GM18951 (cell line): Measurements from ENCODE around the gene LOXL1.
"Not testable (repeated sequence)": the region's sequence is repeated elsewhere in the genome, so short reads cannot be mapped to it uniquely, and the experiment has no call there.

Experiments
- POLR2A ChIP-seq: IDR thresholded peaks from 4 replicates; pipeline ENCODE4 v1.6.1; 2011; ENCODE audit warnings: mild to moderate bottlenecking; ENCODE audit not compliant: insufficient read length, insufficient read depth; ENCODE audit errors: extremely low read depth
- in situ Hi-C: fragments of 300-500 bp; cut with MboI; formaldehyde crosslinking; loops from one replicate; pipeline ENCODE4 v1.12.0; 2022; ENCODE audit warnings: low sequenced_read_pairs, mixed read lengths, inconsistent platforms; ENCODE audit not compliant: unreplicated experiment

LOXL1 gene

DNA sequence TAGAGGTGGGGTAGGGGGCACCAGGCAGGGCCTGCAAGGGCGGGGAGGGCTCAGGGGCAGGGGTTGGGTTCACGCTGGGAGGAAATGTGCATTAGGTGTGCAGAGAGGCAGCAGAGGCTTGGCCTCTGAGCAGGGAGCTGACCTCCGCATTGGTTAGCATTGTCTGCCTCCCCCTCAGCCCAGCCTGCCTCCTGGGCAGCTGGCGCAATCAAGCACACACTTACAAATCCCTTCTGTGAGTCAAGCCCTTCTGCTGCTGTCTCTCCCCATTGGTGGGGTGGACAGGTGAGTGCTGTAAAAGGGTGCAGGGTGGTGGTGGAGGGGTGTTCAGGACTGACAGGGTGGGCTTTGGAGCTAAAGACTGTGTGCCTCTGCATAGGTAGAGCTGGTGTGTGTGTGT, 9.3 kb downstream of the LOXL1 start:
- in situ Hi-C loops = no loop called here

DNA sequence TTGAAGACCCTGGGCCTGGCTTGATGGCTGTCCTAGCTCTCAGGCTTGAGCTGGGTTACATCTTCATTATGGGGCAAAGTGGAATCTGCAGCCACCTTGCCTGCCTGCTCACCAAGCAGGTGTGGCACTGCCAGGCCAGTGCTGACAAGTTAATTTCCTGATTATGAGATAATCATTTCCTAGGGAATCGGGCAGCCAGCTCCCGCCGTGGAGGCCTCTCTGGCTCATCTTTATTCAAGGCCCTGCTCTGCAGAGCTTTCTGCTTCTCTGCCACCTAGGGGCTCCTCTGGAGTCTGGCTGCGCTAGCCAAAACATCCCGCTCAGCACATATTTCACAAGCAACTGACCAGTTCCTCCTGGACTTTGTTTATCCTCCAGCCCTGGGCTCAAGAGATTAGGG, 9.9 kb downstream of the LOXL1 start:
- TF ChIP-seq POLR2A = no peak
- in situ Hi-C loops = no loop called here

More for the DNA sequence above, 9.3 kb downstream of the LOXL1 start:
- no peak for TF ChIP-seq POLR2A

DNA sequence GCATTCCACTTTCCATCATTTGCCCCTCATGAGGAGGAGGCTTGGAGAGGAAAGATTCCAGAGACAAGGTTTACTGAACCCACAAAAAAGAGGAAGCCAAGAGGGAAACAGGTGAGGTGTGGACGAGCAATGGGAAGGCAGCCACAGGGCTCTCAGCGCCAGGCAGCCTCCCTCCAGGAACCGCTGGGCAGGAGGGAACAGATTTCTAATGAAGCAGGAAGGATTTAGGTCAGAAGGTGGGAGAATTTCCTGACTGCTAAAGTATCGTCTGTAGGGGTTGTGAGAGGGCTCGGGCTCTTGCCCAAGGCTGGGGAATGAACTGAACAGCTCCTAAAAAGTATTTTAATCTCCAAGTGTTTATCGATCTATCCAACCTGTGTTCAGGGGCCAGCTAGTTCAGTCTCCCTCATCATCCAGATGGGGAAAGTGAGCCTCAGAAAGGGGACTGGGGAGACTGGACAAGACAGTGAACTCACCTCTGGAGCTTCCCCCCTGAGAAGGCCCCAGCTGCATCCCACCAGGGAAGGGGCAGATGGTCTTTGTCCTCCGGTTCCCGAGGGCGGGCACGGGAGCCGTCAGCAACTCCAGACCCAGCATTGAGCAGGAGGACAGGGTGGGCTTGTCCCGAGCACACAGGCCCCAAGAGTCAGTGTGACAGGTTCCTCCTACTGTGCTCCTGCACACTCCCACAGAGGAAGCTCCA, 10.5 kb downstream of the LOXL1 start:
- in situ Hi-C loops = no loop called here
- no peak for TF ChIP-seq POLR2A

GRCh38 chr15:73937296-73937695, 11.0 kb downstream of the LOXL1 start:
- in situ Hi-C loops = no loop called here
- TF ChIP-seq POLR2A = no peak

DNA sequence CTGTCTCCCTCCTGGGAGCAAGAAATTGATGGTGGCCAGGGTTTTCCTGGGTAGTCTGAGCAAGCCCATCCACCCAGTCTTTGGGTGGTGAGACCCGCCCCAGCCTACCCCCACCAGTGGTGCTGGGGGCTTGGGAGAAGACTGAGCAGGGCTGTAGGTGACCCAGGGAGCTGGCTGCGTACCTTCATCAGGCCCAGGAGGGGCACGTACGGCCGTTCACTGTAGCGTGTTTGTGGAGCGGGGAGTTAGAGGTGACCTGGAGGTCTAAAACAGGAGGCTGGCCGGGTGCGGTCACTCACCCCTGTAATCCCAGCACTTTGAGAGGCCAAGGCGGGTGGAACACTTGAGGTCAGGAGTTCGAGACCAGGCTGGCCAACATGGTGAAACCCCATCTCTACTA, 11.5 kb downstream of the LOXL1 start:
- TF ChIP-seq POLR2A = no peak
- in situ Hi-C loops = no loop called here

GRCh38 chr15:73938516-73938915, 12.3 kb downstream of the LOXL1 start:
- in situ Hi-C loops = not testable (repeated sequence)

GRCh38 chr15:73939138-73939537, 12.9 kb downstream of the LOXL1 start:
- TF ChIP-seq POLR2A = no peak
- in situ Hi-C loops = no loop called here

DNA sequence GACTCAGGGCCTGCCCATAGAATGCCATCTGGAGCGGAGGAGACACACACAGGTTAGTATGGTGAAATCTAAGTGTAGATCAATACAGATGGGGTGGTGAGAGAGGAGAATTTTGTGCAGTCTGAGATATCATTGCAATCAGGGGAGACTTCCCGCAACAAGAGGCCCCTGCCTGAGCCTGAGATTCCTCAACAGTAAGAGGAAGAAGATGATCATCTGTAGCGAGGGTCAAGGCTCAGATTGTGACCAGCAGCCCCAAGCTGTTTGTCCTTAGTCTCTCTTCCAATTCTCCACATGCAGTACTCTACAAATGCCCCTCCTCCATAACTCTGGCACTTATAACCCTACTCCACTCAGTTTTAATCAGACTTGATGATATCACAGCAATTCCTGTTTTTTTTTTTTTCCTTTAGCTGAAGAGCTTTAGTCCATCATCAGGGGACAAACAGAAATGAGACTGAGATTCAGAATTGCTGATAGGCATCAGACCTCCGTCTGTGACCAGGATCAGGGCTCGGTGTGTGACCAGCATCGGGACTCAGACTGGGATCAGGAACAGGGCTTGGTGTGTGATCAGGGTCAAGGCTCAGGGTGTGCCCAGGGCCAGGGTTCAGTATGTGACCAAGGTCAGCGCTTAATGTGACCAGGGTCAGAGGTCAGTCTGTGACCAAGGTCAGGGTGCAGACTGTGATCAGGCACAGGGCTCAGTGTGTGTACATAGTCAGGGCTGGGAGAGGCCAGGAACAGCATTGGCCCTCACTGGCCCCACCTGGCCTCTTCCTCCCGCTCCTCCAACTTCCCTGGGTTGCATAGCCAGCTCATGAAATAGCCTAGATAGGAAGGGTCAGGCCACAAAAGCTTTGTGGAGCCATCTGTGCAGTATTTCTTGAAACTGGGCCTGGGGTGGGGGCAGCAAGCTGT, 14.1 kb downstream of the LOXL1 start:
- TF ChIP-seq POLR2A = no peak
- in situ Hi-C loops = no loop called here

GRCh38 chr15:73941044-73941443, 14.8 kb downstream of the LOXL1 start:
- no peak for TF ChIP-seq POLR2A
- in situ Hi-C loops = no loop called here

- TF ChIP-seq POLR2A = no peak
- in situ Hi-C loops = no loop called here
These were observed 15.2 kb downstream of the LOXL1 start for GRCh38 chr15:73941449-73941848.

DNA sequence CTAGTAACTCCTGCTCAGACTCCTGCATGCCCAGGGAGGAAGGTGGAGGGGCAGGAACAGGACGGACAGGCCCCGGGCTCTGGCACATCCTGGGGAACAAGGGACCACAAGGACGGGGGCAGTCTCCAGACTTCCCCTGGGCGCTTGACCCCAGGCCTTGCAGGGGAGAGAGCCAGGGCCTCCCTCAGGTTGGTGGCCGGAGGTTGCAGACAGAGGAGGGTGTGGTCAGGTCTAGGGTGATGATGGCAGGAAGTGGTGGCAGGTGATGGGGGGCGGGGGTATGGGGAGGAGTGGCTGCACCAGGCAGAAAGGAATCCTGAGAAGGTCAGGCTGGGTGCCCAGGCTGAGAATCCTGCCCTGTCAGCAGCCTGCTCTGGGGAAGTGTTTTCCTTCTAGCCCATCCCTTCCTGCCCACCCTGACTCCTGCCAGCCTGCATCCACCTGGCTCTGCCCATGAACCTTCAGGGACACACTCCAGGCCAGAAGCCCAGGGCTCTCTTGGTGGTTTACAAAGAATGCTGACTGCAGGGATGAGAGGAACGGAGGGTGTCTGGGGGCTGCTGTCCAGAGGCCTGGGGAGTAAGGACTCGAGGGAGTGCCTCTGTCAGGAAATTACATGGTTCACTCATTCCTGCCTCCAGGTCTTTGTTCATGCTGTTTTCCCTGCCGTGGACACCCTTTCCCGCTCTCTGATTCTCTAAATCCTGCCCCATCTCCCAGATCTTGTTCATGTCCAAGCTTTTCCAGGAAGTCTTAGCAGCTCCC, 15.8 kb downstream of the LOXL1 start:
- in situ Hi-C loops = no loop called here
- TF ChIP-seq POLR2A = no peak

DNA sequence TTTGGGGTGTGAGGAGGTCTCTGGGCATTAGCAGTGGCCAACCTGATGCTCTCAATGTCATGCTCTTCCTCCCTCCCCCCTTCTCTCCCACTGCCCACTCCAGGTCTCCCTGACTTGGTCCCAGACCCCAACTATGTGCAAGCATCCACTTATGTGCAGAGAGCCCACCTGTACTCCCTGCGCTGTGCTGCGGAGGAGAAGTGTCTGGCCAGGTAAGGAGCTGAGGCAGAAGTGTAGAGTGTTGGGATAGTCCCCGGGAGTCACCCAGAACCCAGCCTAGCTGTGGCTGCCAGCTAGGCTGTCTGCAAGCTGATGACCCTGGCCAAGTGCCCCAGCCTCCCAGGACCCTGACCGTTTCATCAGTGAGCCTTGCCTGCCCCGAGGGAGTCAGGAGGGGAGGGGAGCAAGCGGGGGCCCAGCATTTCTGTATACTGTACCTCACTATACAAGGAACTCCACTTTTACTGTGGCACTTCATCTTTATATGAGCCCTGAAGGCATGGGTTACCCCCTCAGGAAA, 16.5 kb downstream of the LOXL1 start:
- TF ChIP-seq POLR2A = no peak
- in situ Hi-C loops = no loop called here
